GM23248 (cell line): ENCODE results near the gene CDC25A.

Experiments
- EZH2 ChIP-seq: fragments of 200-600 bp; sonication (generic); IDR thresholded peaks from 2 replicates; pipeline ENCODE4 v1.6.1; 2018; ENCODE audit warnings: antibody characterized with exemption, mild to moderate bottlenecking; ENCODE audit not compliant: insufficient read depth, poor library complexity, severe bottlenecking
- EZH2phosphoT487 ChIP-seq: fragments of 200-600 bp; sonication (generic); IDR thresholded peaks from 2 replicates; pipeline ENCODE4 v1.6.1; 2018; ENCODE audit warnings: antibody characterized with exemption, moderate library complexity, mild to moderate bottlenecking, low read depth; ENCODE audit not compliant: insufficient read depth

- TF ChIP-seq EZH2phosphoT487 (no peak), EZH2 (no peak)
Measured at GRCh38 chr3:48218537-48218936, 30.3 kb upstream of the CDC25A start.
